CD4-positive, alpha-beta T cell treated with Interleukin-21 for 1 hour (primary cell): Measurements from ENCODE around the gene TOMM6.

ENCODE experiments used
- DNase-seq: peaks from one replicate; pipeline ENCODE4 v3.0.0-alpha.2; 2020

The TOMM6 gene

DNA sequence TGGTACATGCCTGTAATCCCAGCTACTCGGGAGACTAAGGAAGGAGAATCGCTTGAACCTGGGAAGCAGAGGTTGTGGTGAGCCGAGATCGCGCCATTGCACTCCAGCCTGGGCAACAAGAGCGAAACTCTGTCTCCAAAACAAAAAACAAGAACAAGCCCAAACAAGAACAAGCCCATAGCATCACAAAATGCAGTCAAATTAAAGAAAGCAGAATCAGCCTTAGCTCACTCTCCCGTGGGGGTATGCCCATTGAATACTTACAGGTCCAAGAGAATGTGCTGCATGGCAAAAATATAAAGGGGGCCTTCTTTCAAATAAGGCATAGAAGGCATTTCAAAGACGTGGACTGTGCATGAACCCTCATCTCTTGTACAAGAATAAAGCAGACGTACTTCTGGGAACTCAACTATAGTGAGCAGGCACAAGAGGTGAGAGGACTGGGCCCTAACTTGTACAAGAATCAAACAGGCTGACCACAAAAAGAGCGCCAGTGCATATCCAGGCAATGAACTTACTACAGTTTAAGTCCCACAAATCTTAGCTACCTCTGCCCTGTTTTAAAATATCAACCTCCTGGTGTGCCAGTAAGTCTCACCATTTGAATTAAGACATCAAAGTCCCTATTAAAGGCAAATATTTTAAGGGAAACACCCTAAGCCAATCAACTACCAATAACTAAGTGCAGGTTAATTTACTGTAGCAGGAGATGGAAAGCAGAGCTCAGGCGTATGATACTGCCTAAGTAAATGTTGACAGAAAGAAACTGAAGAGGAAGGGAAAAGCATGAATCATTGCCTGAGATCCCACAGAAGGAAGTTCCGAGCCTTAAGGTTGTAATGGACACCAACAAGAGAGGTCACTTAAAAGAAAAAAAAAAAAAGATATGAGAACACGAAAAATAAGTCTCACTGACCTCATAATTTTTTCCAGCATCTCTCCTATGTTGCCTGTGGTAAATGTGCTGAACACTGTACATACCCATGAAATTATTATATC, 37.4 kb downstream of the TOMM6 start:
- no peak for DNase-seq

DNA sequence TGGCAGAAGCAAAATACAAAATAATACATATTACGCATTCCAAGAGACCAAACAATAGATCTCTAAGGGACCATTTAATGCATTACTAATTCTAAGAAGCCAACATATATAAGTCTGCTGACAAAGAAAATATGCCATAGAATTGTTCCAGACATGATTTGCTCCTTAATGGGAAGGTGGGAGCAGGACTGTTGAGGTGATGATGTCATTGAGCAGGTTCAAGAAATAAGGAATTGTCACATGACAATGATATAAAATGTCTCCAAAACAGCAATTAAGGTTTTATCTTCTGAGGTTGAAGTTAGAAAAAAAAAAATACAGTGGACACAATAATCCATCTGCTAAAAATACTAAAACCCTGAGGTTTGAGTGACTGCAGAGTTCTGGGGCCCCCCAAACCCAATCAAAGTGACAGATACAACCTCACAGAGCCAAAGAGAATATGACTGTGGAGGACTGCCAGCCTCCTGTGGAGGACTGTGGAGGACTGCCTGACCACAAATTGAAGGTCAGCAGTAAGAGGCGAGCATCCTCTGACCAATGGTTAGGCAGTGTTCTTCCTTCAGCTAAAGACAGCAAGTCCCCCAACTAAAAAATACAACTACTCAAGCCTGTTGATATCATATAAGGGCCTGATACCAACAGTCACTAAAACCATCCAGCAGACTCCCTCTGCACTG, 39.0 kb downstream of the TOMM6 start:
- no peak for DNase-seq

DNA sequence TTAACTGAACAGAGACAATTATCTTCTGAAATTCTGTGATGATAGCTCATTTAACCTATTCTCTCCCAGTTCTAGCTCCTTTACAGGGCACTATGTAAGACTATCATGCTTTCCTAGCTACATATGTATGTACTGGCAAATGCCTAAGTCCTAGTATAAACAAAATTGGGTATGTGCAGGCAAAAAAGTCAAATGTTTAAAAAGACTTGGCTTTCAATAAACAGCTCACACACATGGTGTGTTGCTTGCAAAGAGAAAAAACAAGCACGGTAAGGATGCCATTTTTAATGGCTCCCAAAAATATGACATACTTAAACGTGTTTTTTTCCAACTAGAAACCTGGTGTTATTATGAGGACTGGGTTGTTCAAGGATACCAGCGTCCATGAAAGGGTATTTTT, 44.8 kb downstream of the TOMM6 start:
- DNase-seq, result no peak

DNA sequence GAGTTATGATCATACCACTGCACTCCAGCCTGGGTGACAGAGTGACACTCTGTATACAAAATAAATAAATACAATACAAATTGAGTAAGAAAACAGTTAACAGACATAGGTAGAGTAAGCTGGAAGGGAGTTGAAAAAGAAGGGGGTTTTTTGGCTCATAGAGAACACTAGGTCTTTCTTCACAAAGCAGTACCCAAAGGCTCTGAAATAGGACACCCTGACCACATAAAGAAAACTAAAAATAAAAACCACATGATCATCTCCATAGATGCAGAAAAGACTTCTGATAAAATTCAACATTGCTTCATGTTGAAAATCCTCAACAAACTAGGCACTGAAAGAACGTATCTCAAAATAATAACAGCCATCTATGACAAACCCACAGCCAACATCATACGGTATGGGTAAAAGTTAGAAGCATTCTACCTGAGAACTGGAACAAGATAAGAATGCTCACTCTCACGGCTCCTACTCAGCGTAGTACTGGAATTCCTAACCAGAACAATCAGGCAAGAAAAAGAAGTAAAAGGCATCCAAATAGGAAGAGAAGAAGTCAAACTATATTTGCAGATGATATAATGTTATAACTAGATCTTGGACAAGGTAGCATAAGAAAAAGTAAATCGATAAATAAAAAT, 48.6 kb downstream of the TOMM6 start:
- DNase-seq, result no peak

DNA sequence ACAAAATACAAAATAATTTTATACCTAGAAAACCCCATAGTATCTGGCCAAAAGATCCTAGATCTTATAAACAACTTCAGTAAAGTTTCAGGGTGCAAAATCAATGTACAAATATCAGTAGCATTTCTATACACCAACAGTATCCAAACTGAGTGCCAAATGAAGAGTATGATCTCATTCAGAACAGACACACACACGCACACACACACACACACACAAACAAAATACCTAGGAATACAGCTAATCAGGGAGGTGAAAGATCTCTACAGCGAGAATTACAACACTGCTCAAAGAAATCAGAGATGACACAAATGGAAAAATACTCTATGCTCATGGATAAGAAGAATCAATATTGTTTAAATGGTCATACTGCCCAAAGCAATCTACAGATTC, 49.2 kb downstream of the TOMM6 start:
- DNase-seq, result no peak
